ENCODE data around the gene ALK.

DNA sequence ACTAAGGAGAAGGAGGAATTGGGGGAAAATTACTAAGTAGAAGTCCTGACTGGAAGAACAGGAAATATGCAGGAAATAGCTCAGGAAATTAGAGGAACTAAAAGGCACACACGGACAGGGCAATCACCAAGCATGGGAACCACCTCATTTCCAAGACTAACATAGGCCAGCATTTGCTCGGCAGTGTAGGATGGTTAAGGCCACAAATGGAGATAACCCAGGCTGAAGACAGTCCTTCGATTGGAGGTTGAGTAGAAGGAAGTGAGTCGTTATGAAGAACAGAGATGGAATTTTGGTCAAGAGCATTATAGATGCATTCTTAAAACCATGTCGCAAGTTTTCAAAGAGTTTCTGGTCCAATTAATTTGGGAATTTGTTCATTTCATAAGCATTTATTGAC is 401.4 kb downstream of the ALK start:
- TF ChIP-seq, protein P1, sequence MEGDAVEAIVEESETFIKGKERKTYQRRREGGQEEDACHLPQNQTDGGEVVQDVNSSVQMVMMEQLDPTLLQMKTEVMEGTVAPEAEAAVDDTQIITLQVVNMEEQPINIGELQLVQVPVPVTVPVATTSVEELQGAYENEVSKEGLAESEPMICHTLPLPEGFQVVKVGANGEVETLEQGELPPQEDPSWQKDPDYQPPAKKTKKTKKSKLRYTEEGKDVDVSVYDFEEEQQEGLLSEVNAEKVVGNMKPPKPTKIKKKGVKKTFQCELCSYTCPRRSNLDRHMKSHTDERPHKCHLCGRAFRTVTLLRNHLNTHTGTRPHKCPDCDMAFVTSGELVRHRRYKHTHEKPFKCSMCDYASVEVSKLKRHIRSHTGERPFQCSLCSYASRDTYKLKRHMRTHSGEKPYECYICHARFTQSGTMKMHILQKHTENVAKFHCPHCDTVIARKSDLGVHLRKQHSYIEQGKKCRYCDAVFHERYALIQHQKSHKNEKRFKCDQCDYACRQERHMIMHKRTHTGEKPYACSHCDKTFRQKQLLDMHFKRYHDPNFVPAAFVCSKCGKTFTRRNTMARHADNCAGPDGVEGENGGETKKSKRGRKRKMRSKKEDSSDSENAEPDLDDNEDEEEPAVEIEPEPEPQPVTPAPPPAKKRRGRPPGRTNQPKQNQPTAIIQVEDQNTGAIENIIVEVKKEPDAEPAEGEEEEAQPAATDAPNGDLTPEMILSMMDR (IDR thresholded peaks at IDR 0.05) = no peak
- no peak for TF ChIP-seq POLR2A (IDR thresholded peaks at IDR 0.05)

Data from sigmoid colon (tissue), 3 donors.